IPS DF 4.7 (cell line): ENCODE data around the gene SIRPG.
"Not testable (repeated sequence)": the region's sequence is repeated elsewhere in the genome, so short reads cannot be mapped to it uniquely, and the experiment has no call there.

ENCODE experiments used
- DNase-seq: peaks from one replicate; pipeline ENCODE4 v3.0.0-alpha.2; 2013; ENCODE audit warnings: low spot score; ENCODE audit errors: extremely low read depth

SIRPG gene

DNA sequence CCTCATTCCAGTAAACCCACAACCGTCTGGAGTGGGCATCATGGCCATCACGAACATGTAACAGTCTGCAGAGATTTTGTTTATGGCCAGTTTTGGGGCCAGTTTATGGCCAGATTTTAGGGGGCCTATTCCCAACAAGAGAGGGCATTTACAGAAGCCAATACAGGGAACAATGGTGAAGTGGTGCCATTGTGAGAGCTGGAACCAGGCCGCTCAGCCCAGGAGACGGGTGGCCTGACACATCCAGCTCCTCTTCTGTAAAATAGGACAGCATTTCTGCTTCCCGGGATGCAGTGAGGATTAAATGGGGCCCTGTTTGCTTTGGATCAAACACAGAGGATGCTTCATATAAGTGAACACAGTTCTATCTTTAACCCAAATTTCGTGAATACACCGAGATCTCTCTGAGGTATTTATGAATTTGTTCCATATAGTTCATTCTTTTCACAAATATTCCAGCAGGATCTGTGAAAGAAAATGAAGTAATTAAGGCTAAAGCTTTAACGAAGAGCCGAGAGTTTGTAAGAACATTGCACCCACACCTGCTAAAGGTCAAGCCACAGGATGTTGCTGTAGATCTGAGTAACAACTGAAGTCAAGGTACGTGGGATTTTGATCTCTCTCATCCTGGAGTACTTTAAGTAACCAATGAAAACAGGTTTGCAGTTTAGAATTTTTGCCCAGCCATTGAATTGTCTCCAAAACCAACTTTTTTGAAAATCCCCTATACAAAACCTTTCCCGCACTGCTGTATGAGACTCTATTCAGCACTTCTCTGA is 14.5 kb upstream of the SIRPG start:
- DNase-seq: no peak

DNA sequence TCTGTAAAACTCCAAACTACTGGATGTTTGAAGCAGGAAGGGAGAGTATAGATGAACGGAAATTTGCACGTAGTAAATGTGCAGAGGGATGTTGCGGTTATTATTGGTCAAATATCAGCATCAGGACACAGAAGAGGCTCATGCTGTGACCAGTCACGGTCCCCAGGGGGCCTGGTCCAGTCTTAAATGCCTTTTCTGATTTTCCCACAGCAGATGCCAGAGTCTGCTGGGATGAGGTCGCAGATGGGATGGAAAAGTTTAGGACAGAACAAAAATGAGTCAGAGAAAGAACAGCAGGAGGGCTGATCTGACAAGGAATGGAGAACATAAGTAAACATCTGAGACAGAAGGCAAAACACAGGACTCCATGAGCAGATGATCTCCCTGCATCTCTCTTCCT is 11.7 kb upstream of the SIRPG start:
- DNase-seq: no peak

DNA sequence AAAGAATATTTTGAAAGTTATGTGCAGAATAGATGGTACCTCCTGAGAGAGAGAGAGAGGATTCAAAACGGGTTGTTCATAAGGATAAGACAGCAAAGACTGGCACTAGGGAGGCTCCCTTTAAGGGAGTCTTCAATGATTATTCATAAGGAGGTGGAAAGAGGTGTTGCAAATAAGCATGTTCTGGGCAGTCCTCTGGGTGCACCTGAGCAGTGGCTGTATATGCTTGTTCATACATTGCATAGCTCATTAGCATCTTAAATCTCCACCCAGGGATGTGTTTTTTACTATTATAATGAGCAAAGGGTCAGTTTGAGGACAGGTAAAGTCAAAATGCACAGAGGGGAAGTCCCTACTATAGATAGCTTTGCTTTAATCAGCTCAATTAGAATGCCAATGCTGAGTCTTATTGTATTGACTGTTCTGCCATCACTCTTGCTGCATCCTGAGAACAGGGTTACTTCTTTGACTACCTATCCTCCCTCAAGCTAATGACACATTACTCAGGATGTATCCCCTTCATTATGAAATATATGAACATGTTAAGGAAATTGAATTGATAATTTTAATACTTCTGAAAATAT is 10.0 kb upstream of the SIRPG start:
- no peak for DNase-seq

DNA sequence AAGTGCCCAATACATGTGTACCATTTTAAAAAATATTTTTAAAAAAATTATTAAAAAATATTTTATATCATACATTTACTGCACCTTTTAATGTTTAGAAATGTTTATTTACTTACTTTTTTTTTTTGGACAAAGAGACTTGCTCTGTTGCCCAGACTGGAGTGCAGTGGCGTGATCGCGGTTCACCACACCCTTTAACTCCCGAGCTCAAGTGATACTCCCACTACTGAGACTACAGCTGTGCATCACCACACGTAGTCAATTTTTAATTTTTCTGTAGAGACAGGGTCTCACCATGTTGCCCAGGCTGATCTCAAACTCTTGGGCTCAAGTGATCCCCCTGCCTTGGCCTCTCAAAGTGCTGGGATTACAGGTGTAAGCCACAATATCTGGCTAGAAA is 9.2 kb upstream of the SIRPG start:
- DNase-seq: no peak

DNA sequence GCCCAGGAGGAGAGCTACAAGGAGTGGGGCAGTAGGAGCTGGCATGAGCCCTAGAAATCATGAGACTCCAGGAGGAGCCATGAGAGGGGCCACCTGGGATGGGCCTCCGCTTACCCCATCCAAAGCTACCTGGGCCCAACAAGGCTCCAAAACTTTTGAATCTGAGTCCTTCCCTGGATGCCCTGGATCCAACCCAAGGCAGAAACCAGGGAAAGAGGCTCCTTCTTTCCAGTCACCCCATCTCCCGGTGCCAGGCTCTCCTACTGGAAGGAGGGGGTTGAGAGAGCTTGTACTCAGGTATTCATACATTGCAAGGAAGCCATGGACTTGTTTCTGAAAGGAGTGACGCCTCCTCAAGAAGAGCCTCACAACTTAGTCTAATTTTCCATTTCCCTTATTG is 7.8 kb upstream of the SIRPG start:
- DNase-seq: no peak

DNA sequence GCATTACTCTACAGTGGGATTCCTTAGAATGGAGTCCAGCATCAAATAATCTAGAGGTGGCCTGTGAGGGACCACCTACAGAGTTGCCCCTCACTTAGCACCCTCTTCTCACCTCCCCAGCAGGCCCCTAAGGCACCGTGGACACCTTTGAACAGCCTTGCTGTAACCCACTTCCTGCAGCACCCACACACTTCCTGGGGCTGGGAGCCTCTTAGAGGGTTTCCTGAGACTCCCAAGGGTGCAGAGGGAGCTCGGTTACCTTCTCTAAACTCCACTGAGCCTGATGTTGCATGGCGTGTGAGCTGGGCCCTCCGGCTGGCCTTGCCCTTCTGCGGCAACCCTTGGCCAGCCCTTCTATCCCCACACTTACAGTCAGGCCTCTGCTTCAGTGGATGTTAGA is 7.3 kb upstream of the SIRPG start:
- DNase-seq: no peak

DNA sequence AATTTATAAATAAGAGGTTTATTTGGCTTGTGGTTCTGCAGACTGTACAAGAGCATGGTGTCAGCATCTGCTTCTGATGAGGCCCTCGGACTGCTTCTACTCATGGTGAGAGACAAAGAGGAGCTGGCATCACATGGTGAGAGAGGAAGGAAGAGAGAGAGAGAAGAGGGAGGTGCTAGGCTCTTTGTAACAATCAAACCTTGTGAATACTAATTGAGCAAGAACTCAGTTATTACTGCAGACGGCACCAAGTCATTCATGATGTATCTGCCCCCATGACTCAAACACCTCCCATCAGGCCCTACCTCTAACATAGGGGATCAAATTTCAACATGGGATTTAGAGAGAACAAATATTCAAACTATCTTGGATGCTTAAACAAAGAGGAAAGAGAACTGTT is 6.3 kb upstream of the SIRPG start:
- no peak for DNase-seq

DNA sequence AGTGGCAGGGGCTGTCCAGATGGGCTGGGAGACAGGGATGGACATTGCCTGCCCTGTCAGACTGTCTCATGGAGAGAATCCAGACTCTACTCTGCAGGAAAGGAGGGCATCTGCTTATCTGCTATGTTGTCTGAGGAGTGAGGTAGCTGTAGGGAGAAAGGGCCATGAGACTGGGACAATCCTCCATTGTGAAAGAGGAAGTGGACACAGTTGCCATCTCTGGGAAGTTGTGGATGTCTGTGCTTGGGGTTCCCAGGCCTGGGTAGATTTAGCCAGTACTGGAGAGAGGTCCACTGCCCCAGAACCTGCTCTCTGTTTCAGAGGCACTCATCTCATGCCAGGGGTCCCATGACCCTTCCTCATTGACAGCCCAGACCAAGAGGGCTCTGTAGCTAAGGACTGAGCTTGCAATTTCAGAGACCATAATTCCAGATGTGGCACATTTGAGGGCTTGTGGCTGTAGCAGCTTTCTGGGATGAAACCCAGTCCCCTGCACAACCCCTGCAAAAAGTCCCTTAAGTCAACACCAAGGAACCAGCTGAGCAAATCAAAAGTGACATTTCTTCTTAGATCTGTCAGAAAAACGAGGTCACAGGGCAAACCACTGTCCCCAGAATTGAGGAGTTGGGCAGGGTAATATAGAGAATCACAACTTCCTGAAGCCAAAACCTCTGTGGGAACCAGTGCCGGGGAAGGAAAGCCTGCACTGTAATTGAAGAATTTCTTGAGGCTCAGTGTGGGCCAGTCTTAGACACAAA is 4.1 kb upstream of the SIRPG start:
- no peak for DNase-seq

DNA sequence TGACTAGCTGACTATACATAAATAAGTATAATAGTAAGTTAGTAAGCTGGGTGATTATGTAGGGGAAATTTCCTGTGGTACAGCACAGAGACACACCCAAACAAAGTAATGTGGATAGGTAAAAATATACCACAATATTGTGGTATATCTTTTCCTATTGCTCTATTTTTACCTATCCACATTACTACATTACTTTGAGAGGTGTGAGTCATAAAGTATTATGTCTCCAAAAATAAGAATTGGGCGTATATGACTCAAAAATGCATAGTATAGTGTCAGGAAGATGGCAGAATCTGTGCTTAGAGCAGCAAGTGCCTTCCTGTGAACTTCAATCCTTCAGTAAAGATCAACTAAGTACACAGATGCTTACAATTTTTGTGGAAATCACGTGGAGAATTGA is 2.7 kb upstream of the SIRPG start:
- DNase-seq: no peak

DNA sequence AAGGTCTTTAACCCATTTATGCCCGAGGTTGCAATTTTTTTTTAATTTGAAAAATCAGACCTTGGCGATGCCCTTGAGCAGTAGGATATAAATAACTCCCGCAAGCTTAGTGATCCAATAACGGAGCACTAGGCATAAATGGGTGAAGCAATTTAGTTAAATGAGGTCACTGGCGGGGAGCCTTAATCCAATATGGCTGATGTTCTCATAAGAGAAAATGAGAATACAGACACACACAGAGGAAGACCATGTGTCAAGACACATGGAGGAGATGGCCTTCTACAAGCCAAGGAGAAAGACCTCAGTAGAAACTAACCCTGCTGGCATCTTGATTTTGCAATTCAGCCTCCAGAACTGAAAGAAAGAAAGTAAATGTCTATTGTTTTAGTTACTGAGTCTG is 735 bp downstream of the SIRPG start:
- DNase-seq: no peak

DNA sequence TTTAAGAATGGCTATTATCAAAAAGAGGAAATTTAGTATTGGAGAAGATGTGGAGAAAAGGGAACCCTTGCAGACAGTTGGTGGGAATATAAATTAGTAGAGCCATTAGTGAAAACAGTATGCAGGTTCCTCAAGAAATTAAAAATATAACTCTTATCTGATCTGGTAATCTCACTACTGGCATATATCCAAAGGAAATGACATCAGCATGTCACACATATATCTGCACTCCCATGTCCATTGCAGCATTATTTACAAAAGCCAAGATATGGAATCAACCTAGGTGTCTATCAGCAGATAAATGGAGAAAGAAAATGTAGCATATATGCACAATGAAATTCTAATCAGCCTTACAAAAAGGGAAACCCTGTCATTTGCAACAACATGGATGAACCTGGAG is 2.6 kb downstream of the SIRPG start:
- DNase-seq: no peak

DNA sequence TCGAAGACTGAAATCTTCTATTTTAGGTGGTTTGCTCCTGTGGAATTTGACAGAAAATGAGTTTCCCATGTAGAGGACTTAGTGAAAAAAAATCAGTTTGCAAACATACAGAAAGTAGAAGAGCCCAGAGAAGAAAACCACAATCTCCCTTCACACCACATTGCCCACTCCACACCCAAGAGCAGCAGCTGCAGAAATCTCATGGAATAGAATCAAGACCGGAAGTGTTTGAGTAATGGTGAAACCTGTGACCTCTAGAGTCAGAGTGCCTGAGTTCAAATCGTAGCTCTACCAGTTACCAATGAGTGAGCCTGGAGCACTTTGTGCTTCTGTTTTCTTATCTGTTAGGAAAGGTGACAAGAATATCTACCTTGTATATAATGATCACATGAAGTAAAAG is 4.6 kb downstream of the SIRPG start:
- DNase-seq: no peak

DNA sequence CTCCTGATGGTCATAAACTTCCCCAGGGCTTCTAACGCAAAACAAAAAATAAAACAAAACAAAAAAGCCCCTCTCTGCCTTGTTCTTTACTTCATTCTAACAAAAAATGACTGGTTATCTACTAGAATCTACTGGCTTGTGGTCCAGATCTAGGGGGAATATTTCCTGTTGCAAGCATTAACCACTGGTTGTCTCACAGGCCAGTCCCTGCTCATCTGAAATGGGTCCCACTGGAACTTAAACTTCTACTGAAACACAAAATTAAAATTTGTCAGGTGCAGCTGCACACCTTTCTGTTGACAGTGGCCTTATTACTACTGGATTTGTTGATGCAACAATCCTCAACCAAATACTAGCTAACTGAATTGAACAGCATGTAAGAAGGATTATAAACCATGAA is 5.5 kb downstream of the SIRPG start:
- no peak for DNase-seq

DNA sequence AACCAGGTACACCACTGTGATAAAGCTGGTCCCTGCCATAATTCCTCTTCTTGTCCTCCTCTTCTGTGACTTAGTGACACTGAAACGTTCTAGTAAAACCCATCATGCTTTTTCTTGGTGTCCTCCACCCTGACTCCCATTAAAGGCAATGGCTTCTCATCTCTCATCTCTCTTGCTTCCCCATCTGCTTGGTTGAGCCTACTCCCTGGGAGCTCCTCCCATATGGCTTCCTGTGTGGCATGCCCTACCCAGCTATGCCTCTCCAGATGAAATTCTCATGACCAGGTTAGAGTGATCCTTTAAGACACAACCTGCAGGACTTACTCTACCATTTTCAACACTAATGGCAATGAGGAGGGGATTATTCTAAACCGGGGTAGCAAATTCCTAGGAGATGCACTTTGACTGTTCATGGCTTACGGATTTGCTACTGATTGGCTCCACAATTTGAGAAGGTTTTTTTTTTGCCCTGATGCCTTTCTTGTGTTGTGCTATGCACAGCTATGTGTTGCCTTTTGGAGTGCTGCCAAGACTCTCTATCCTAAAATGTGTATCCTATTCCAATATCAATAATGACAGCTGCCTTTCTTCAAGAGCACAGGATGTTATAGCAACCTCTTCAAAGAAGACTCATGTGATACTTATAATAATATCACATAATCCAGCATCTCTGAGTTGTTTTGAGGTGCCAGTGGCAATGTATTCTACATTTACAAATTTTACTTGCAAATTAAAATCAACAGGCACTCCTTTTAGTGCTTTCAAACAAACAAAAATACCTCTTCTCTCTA is 6.1 kb downstream of the SIRPG start:
- no peak for DNase-seq

DNA sequence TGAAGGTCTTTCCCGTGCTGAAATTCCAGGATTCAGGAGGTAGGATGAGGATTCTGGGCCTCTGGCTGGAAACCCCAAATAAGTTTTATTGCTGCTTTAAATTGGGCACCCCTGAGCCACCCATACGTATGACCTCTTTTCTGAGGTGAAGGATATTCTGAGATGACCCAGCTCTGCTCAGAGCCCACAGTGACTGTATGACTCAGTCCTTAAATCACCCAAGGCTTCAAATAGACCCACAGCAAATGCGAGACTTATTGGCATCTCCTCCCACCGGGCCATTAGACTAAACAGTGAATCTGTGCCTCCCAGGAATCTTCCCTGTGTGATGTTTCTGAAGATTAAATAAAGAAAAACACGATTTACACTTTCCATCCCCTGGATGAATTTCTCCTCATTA is 9.5 kb downstream of the SIRPG start:
- no peak for DNase-seq

DNA sequence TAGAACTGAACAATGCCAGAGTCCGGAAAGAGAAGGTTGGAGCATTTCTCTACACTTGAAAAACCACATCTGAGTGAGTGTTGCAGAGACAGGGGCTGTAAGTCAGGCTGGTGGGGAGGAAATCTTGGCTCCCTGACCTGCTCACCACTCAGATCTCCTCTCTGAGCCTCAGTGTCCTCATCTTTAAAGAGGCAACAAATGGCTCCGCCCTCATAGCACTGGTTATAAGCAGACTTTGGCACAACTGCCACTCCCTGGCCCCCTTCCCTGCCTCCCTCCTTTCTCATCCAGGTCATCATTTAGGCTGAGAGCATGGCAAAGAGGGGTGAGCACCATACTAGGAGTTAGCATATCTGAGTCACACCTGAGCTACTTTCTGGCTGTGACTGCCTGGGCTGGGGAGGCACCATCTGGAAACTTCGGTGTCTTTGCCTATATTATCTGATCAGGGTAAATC is 10.6 kb downstream of the SIRPG start:
- DNase-seq: no peak

DNA sequence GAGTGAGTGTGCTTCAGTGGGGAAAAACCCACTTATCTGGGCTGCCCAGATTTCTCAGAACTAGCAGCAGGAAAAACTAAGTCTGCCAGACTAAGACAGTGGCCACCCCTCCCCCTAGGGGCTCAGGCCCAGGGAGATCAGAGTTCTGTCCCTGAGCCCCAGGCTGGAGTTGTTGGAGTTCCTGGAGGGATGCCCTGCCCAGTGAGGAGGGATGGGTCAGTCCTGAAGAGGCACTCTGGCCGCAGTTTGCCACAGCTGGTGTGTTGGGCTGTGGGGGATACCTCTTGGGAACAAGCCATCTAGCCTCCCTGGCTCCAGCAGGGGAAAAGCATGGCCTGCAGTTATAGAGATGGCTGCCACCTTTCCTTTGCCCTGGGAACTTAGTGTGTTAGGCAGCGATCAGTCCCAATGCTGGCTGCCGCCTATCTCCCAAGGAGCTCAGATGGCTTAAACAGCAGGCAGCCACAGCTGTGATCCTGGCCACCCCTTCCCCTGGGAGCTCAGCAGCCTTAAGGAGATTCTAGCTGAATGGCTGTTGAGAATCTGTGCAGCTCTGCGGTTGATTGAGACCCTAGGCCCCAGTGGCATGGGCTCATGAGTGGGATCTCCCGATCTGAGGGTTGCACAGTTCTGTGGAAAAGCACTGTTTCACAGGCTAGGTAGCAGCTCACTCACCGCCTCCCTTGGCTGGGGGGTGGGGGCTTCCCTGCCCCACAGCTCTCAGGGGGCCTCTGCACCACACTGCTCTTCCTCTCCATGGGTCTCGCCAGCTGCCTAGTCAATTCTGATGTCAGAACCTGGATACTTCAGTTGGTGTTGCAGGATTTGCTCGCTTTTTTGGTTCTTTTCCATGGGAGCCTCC is 13.2 kb downstream of the SIRPG start:
- DNase-seq: no peak

DNA sequence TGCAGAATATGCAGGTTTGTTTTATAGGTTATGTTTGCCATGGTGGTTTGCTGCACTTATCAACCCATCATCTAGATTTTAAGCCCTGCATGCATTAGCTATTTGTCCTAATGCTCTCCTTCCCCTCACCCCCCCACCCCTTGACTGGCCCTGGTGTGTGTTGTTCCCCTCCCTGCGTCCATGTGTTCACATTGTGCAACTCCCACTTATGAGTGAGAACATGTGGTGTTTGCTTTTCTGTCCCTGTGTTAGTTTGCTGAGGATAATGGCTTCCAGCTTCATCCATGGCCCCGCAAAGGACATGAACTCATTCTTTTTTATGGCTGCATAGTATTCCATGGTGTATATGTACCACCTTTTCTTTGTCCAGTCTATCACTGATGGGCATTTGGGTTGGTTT is 18.9 kb downstream of the SIRPG start:
- DNase-seq: not testable (repeated sequence)

DNA sequence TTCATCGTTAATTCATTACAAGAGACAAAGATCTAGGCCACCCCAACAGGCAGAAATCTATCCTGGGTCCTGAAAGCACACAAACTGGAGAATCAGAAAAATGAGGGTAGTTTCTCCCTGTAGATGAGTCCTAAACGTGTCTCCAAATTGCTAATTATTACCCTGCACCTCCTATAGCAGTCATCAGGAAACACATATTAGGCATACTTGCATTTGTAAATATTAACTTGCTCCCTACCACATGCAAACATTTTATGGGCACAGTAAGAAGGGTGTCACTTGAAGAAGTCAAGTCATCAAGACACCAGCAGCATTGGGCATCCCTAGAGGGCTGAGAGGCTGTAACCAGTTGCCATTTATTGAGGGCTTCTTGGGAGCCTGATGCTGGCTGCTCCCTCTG is 19.8 kb downstream of the SIRPG start:
- DNase-seq: no peak

DNA sequence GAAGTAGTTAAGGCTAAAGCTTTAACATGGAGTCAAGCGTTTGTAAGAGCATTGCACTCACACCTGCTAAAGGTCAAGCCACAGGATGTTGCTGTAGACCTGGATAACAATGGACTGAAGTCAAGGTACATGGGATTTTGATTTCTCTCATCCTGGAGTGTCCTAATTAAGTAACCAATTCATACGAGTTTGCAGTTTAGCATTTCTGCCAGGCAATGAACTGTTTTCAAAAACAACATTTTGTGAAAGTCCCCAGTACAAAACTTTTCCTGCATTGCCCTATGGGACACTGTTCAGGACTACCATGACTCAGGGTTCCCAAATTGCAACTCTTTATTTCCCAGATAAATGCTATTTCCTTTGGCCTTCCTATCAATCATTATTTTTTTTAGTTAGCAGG is 20.4 kb downstream of the SIRPG start:
- no peak for DNase-seq

DNA sequence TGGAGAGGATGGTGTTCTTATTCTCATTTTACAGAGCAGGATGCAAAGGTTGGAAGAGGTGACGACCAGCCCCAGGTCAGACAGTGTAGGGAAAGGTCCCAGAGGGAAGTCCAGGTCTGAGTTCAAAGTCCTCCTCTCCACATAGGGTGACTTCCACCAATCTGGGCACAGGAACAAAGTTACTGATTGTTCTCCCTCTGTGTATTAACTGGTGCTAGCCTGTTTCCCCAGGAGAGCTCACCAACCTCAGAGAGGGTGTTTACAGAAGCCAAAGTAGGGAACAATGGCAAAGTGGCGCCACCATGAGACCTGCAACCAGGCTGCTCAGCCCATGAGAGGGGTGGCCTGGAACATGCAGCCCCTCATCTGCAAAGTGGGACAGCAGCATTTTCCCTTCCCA is 21.0 kb downstream of the SIRPG start:
- DNase-seq: no peak
